Suppressor macrophage treated with lipopolysaccharide for 4 hours (primary cell): Measurements from ENCODE around the gene MED27.
"Not testable (repeated sequence)": the region's sequence is repeated elsewhere in the genome, so short reads cannot be mapped to it uniquely, and the experiment has no call there.

Source experiments
- DNase-seq: peaks from one replicate; pipeline ENCODE4 v3.0.0-alpha.2; 2020

Gene MED27

GRCh38 chr9:132075853-132076252, 3.8 kb downstream of the MED27 start:
- DNase-seq, result no peak

GRCh38 chr9:132074736-132075135, 4.9 kb downstream of the MED27 start:
- no peak for DNase-seq

GRCh38 chr9:132071847-132072507, 7.7 kb downstream of the MED27 start:
- no peak for DNase-seq

- DNase-seq, result no peak
Measured at GRCh38 chr9:132069046-132069898, 10.4 kb downstream of the MED27 start.

GRCh38 chr9:132068605-132069004, 11.1 kb downstream of the MED27 start:
- DNase-seq, result no peak

- no peak for DNase-seq
Measured at GRCh38 chr9:132066511-132066910, 13.2 kb downstream of the MED27 start.

GRCh38 chr9:132066057-132066456, 13.6 kb downstream of the MED27 start:
- no peak for DNase-seq

- DNase-seq, result no peak
Measured at GRCh38 chr9:132063281-132063680, 16.4 kb downstream of the MED27 start.

GRCh38 chr9:132062806-132063205, 16.9 kb downstream of the MED27 start:
- DNase-seq, result peak; percentile 42

- no peak for DNase-seq
Measured at GRCh38 chr9:132061526-132061925, 18.1 kb downstream of the MED27 start.

GRCh38 chr9:132059361-132059760, 20.3 kb downstream of the MED27 start:
- DNase-seq, result no peak

- DNase-seq, result not testable (repeated sequence)
Measured at GRCh38 chr9:132058226-132058625, 21.4 kb downstream of the MED27 start.

- no peak for DNase-seq
Measured at GRCh38 chr9:132056717-132057560, 22.7 kb downstream of the MED27 start.

GRCh38 chr9:132055756-132056155, 23.9 kb downstream of the MED27 start:
- DNase-seq, result no peak

GRCh38 chr9:132054024-132054423, 25.6 kb downstream of the MED27 start:
- DNase-seq, result no peak

GRCh38 chr9:132049900-132050299, 29.8 kb downstream of the MED27 start:
- no peak for DNase-seq

- DNase-seq, result no peak
Measured at GRCh38 chr9:132049323-132049882, 30.3 kb downstream of the MED27 start.

GRCh38 chr9:132048201-132048600, 31.5 kb downstream of the MED27 start:
- DNase-seq, result no peak

GRCh38 chr9:132046456-132046855, 33.2 kb downstream of the MED27 start:
- DNase-seq, result no peak

GRCh38 chr9:132044176-132044875, 35.3 kb downstream of the MED27 start:
- DNase-seq, result no peak

- no peak for DNase-seq
Measured at GRCh38 chr9:132043708-132044107, 36.0 kb downstream of the MED27 start.

GRCh38 chr9:132042324-132042723, 37.3 kb downstream of the MED27 start:
- peak; percentile 2 for DNase-seq
